Transverse colon (tissue), 4 donors: ENCODE measurements around the gene NRP1. TPM values are rescaled to one million over a fixed set of nuclear protein-coding genes. Genes with fewer than 3 reads are reported as not detected.

Experiments
- DNase-seq: peaks from one replicate; pipeline ENCODE4 v3.0.0-alpha.2; 2019
- H3K27ac ChIP-seq, 4 donors: fragments of 200-600 bp; sonication (generic); 2 replicates each; pipeline ENCODE4 v1.5.1; 2016 to 2018; ENCODE audit warnings: inconsistent platforms in 4 of 4
- H3K27me3 ChIP-seq: fragments of 200-600 bp; sonication (generic); 2 replicates; pipeline ENCODE4 v1.5.1; 2017; ENCODE audit warnings: inconsistent platforms
- H3K36me3 ChIP-seq, 4 donors: fragments of 200-600 bp; sonication (generic); 2 replicates each; pipeline ENCODE4 v1.5.1; 2017 to 2019; ENCODE audit warnings: inconsistent platforms in 4 of 4
- H3K4me1 ChIP-seq, 4 donors: fragments of 200-600 bp; sonication (generic); 2 replicates each; pipeline ENCODE4 v1.5.1; 2017 to 2020; ENCODE audit warnings: inconsistent platforms in 4 of 4
- H3K4me3 ChIP-seq, 4 donors: fragments of 200-600 bp; sonication (generic); 1 replicate in 1 of 4; 2 replicates in 3 of 4; pipeline versions ENCODE4 v1.5.1 to v1.6.1; 2017 to 2019; ENCODE audit warnings: inconsistent platforms in 4 of 4
- H3K9me3 ChIP-seq, 2 donors: fragments of 200-600 bp; sonication (generic); 2 replicates each; pipeline ENCODE4 v1.5.1; 2017 to 2019; ENCODE audit warnings: inconsistent platforms in 2 of 2
- EP300 ChIP-seq: sonication (generic); formaldehyde crosslinking; IDR thresholded peaks from one replicate; pipeline ENCODE4 v1.6.1; 2017; ENCODE audit warnings: antibody characterized with exemption, low read depth
- POLR2A ChIP-seq: fragments of 450-650 bp; IDR thresholded peaks from one replicate; pipeline ENCODE4 v1.6.1; 2016; ENCODE audit warnings: antibody characterized with exemption, mild to moderate bottlenecking, moderate library complexity
- POLR2AphosphoS5 ChIP-seq, 3 donors: sonication (generic); formaldehyde crosslinking; IDR thresholded peaks; one replicate each; pipeline ENCODE4 v1.6.1; 2016; ENCODE audit warnings: antibody characterized with exemption in 3 of 3
- WGBS, 2 donors: methylation state at CpG; one replicate each; pipeline ENCODE4 v1.1.5; 2018; ENCODE audit warnings: low coverage in 1 of 2; 5-methylcytosine and 5-hydroxymethylcytosine counted together
- in situ Hi-C, 4 donors: fragments of 200-750 bp; cut with MboI; loops; one replicate each; pipeline versions ENCODE4 v1.15.0 to v1.15.1; 2017; ENCODE audit warnings: low sequenced_read_pairs in 3 of 4, low pct_ligation_motif_present in 1 of 4, low pct_unique_long_range_greater_than_20kb in 1 of 4
- intact Hi-C: fragments of 100-400 bp; cut with DNase I; formaldehyde crosslinking; loops from one replicate; pipeline ENCODE4 v1.15.1; 2023; ENCODE audit warnings: low total_unique reads
- total RNA-seq, 4 donors: library from RNA; depleted of rRNA; stranded (reverse); fragments of >200 nt; gene quantifications; one replicate each; pipeline ENCODE4 v1.1.0, GENCODE V29; 2016
- TF ChIP-seq, protein P1 (sequence below), 5 experiments: fragments of 200-600 bp in 3 of 5; fragments of 450-650 bp in 2 of 5; sonication (generic) in 3 of 5; IDR thresholded peaks; 1 replicate in 2 of 5; 2 replicates in 3 of 5; pipeline ENCODE4 v1.5.1; 2016 to 2017; ENCODE audit warnings: antibody characterized with exemption in 5 of 5, inconsistent platforms in 3 of 5, mild to moderate bottlenecking in 2 of 5, moderate library complexity in 1 of 5

Gene NRP1
- total RNA-seq, 4 donors from 2014 or later = 14.1 to 35.5 (median 19.5) TPM

DNA sequence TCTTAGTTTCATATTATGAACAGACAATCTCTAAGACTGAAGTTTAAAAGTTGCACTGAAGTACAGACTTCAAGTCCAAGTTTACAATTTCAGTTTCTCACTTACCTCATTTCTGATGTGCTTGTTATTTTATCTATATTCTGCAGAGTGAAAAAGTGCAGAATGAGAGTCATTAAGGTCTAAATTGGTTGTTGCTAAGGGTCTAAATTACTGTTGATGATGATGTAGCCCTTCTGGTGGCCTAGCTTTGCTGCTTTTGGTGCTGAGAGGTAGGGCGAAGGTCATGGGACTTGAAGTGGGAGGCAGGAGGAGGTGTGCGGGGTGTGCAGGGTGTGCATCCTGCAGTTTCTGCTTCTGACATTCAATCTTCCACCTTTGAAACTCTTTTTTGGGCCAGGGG, 38.8 kb upstream of the NRP1 start:
- Histone ChIP-seq H3K4me3 (no peak overlapping the region), H3K4me1 (no peaks in the 10 kb centered on the region), H3K27ac (no peak overlapping the region), H3K27me3 (no peaks in the 10 kb centered on the region), H3K36me3 (no peaks in the 10 kb centered on the region), H3K9me3 (no peaks in the 10 kb centered on the region)
- in situ Hi-C loops (no loop called here), intact Hi-C loops (no loop called here)
- WGBS, 2 donors = 80 to 93% methylated on average over 1 to 2 of the region's 2 CpGs
- TF ChIP-seq, protein P1, sequence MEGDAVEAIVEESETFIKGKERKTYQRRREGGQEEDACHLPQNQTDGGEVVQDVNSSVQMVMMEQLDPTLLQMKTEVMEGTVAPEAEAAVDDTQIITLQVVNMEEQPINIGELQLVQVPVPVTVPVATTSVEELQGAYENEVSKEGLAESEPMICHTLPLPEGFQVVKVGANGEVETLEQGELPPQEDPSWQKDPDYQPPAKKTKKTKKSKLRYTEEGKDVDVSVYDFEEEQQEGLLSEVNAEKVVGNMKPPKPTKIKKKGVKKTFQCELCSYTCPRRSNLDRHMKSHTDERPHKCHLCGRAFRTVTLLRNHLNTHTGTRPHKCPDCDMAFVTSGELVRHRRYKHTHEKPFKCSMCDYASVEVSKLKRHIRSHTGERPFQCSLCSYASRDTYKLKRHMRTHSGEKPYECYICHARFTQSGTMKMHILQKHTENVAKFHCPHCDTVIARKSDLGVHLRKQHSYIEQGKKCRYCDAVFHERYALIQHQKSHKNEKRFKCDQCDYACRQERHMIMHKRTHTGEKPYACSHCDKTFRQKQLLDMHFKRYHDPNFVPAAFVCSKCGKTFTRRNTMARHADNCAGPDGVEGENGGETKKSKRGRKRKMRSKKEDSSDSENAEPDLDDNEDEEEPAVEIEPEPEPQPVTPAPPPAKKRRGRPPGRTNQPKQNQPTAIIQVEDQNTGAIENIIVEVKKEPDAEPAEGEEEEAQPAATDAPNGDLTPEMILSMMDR (IDR thresholded peaks at IDR 0.05) = no peak
- TF ChIP-seq EP300 = no peak
- TF ChIP-seq POLR2AphosphoS5 (IDR thresholded peaks at IDR 0.05) = no peak
- no peak for TF ChIP-seq POLR2A
- DNase-seq = no peak

DNA sequence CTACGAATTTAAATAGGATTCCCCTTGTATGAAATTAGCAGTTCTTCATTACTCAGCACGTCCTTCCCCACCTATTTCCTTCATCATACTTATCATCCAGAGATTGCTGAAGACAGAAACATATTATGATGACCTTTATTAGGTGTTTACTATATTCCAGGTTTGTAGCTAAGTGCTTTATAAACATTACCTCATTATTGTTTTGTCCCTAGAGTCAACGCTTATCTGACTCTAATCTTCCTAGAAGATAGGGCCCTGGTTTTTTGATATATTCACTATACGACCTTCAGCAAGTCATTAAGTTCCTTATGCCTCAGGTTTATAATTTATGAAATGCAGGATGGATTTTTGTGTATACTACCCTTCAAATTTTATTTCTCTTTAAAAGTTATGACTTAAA, 36.8 kb upstream of the NRP1 start:
- TF ChIP-seq EP300 = no peak
- TF ChIP-seq, protein P1 (IDR thresholded peaks at IDR 0.05) = no peak
- no peak for TF ChIP-seq POLR2AphosphoS5 (IDR thresholded peaks at IDR 0.05)
- no peak for TF ChIP-seq POLR2A

DNA sequence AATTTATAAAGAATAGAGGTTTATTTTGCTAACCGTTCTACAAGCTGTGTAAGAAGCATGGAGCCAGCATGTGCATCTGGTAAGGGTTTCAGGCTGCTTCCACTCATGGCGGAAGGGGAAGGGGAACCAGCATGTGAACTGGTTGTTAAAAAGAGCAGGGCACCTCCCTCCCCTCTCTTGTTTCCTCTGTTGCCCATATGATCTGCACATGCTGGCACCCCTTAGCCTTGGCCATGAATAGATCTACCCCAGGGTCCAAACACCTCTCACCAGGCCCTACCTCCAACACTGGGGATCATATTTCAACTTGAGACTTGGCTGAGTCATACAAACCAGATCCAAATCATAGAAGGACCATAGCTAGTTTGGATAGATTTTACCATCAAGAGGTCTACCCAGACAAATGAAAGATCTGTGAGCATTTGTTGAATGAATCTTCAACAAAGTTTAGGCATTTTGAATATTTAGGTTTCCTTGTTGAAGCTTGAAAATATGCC, 36.0 kb upstream of the NRP1 start:
- in situ Hi-C loops = no loop called here
- no peak for DNase-seq
- TF ChIP-seq POLR2AphosphoS5 (IDR thresholded peaks at IDR 0.05) = no peak
- no peak for TF ChIP-seq POLR2A
- no peak for TF ChIP-seq EP300
- TF ChIP-seq, protein P1 (IDR thresholded peaks at IDR 0.05) = no peak
- Histone ChIP-seq H3K4me3 (no peak overlapping the region), H3K36me3 (no peaks in the 10 kb centered on the region), H3K27ac (no peak overlapping the region), H3K27me3 (no peaks in the 10 kb centered on the region), H3K9me3 (peaks cover 0 to 2% of the 10 kb centered on the region in 2 donors), H3K4me1 (no peaks in the 10 kb centered on the region)
- WGBS, 2 donors = 67 to 92% methylated on average over 1 to 2 of the region's 2 CpGs
- intact Hi-C loops = no loop called here

More for the DNA sequence above, 36.8 kb upstream of the NRP1 start:
- no peaks in the 10 kb centered on the region for H3K36me3 ChIP-seq
- in situ Hi-C loops (no loop called here), intact Hi-C loops (no loop called here)
- H3K4me1 ChIP-seq = no peaks in the 10 kb centered on the region
- H3K27me3 ChIP-seq = no peaks in the 10 kb centered on the region
- H3K27ac ChIP-seq = no peak overlapping the region
- H3K9me3 ChIP-seq = no peaks in the 10 kb centered on the region
- 64 to 73% methylated on average over 4 of the region's 4 CpGs for WGBS, 2 donors
- H3K4me3 ChIP-seq = no peak overlapping the region
- DNase-seq = no peak

DNA sequence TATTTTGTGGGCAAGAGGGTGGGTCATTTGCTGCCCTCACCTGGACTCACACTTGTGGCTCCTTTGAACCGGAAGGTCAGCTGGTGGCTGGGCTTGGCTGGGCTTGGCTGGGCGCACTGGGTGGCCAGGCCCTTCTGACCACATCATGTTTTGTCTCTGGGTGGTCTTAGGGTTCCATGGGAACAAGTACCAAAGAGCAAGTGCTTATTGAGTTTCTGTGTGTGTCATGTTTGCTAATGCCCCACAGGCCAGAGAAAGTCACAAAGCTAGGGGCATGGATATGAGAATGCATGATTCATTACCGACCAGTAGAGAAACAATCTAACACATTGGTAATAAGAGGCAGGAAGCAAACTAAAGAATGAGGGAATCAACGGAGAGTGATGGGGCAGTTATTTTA, 33.6 kb upstream of the NRP1 start:
- intact Hi-C loops = no loop called here
- DNase-seq = no peak
- in situ Hi-C loops = no loop called here
- no peaks in the 10 kb centered on the region for H3K36me3 ChIP-seq
- H3K4me3 ChIP-seq = no peak overlapping the region
- H3K9me3 ChIP-seq = peaks cover 0 to 2% of the 10 kb centered on the region in 2 donors
- no peak overlapping the region for H3K27ac ChIP-seq
- no peaks in the 10 kb centered on the region for H3K4me1 ChIP-seq
- H3K27me3 ChIP-seq = no peaks in the 10 kb centered on the region
- TF ChIP-seq EP300 (no peak), POLR2AphosphoS5 (IDR thresholded peaks at IDR 0.05) (no peak), POLR2A (no peak)
- TF ChIP-seq, protein P1 (IDR thresholded peaks at IDR 0.05) = no peak
- 88 to 92% methylated on average over 2 to 4 of the region's 4 CpGs for WGBS, 2 donors
